ENCODE results near the gene CSNK2A1. TPM values are rescaled to one million over a fixed set of nuclear protein-coding genes. Genes with fewer than 3 reads are reported as not detected.

Gene CSNK2A1
- total RNA-seq, 5 donors from 2014 or later (not counting 1 experiment from before 2014, with no cell fraction given) = 73.7 to 84.4 (median 77.4) TPM

DNA sequence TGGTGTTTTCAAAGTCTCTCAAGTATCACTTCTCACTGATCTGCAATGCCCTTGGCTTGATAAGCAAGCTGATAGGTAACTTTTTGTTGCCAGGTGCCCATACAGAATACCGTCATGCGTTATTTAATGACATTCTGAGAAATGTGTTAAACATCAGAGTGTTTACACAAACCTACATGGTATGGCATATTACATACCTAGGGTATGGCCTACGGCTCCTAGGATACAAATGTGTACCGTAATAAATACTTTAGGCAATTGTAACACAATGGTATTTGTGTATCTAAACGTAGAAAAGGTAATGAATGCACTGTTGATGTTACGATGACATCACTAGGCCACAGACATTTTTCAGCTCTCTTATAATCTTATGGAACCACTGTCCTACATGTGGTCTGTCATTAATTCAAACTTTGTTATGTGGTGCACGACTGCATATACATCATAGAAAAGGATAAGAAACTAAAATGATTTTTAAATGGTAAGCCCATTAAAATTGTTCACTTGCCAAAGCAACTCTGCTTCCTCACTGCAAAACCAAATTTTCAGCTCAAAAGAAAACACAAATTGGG, 35.7 kb downstream of the CSNK2A1 start:
- Histone ChIP-seq H3K27ac (ENCODE audit: low read length) (no peak overlapping the region), H3K36me3 (ENCODE audit: control insufficient read depth in 2 of 2, extremely low read depth in 1 of 2, insufficient read depth in 1 of 2, low read length in 1 of 2) (peaks cover 0 to 42% of the 10 kb centered on the region in 2 donors), H3K27me3 (replicated peaks in 1 of 2; ENCODE audit: control insufficient read depth in 2 of 2, extremely low read depth in 1 of 2, insufficient read depth in 2 of 2, low read length in 1 of 2) (no peaks in the 10 kb centered on the region), H3K9me3 (no peaks in the 10 kb centered on the region), H3K4me3 (ENCODE audit: control insufficient read depth in 1 of 2, extremely low read depth in 1 of 2, low read length in 1 of 2) (no peak overlapping the region), H3K4me1 (ENCODE audit: control insufficient read depth in 1 of 2, extremely low read depth in 1 of 2, insufficient read depth in 2 of 2, low read length in 2 of 2) (no peaks in the 10 kb centered on the region)
- Mint-ChIP-seq H3K4me1 (peaks cover 26 to 30% (median 30%) of the 10 kb centered on the region in 3 donors), H3K4me3 (no peak overlapping the region), H3K9me3 (no peaks in the 10 kb centered on the region), H3K27me3 (no peaks in the 10 kb centered on the region), H3K27ac (no peak overlapping the region), H3K36me3 (peaks cover 27% of the 10 kb centered on the region)
- DNase-seq = no peak
- no CpG with 5 or more reads among the region's 7 CpGs for WGBS (ENCODE audit: insufficient coverage)
- CTCF ChIA-PET = no interaction called here
- ATAC-seq (replicated peaks in 1 of 4) = no peak
- POLR2A ChIA-PET = no interaction called here

DNA sequence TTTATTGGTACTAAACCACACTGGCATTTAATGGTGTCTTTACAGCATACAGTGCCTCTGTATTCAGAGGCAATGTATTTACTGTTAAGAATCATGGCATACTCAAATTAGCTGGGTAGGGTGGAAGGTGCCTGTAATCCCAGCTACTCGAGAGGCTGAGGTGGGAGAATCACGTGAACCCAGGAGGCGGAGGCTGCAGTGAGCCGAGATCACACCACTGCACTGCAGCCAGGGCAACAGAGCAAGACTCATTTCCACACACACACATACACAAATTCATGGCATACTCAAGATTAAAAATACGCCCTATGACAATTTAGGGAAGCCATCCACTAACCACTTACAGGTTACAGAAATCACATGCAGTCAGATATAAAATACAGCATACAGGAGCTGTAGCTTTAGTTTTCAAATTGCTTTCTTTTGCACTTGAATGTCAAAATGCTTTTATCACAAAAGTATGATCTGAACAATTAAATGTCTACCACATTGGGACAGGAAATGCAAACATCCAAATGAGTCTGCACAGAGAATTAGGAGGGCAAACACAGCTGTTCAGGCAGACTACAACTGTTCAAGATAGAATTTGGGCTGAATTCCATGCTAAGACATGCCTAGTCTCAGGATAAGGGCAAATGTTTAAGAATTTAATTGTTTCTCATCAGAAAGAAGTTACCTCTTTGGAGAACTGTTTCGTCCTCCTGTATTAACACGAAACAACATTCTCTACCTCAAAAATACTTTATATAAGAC, 36.4 kb downstream of the CSNK2A1 start:
- WGBS (ENCODE audit: insufficient coverage) = 95% methylated on average over 4 of the region's 7 CpGs
- Histone ChIP-seq H3K9me3 (no peaks in the 10 kb centered on the region), H3K4me1 (ENCODE audit: control insufficient read depth in 1 of 2, extremely low read depth in 1 of 2, insufficient read depth in 2 of 2, low read length in 2 of 2) (no peaks in the 10 kb centered on the region), H3K27me3 (replicated peaks in 1 of 2; ENCODE audit: control insufficient read depth in 2 of 2, extremely low read depth in 1 of 2, insufficient read depth in 2 of 2, low read length in 1 of 2) (no peaks in the 10 kb centered on the region), H3K4me3 (ENCODE audit: control insufficient read depth in 1 of 2, extremely low read depth in 1 of 2, low read length in 1 of 2) (no peak overlapping the region), H3K27ac (ENCODE audit: low read length) (no peak overlapping the region), H3K36me3 (ENCODE audit: control insufficient read depth in 2 of 2, extremely low read depth in 1 of 2, insufficient read depth in 1 of 2, low read length in 1 of 2) (peaks cover 0 to 49% of the 10 kb centered on the region in 2 donors)
- POLR2A ChIA-PET = no interaction called here
- Mint-ChIP-seq H3K9me3 (no peaks in the 10 kb centered on the region), H3K36me3 (peaks cover 33% of the 10 kb centered on the region), H3K27me3 (no peaks in the 10 kb centered on the region), H3K27ac (no peak overlapping the region), H3K4me1 (peaks cover 20 to 24% (median 24%) of the 10 kb centered on the region in 3 donors), H3K4me3 (no peak overlapping the region)
- ATAC-seq (replicated peaks in 1 of 4) (no peak), DNase-seq (no peak)
- CTCF ChIA-PET = no interaction called here

GRCh38 chr20:504632-505075, 38.9 kb downstream of the CSNK2A1 start:
- Mint-ChIP-seq H3K36me3 (peaks cover 44% of the 10 kb centered on the region), H3K27me3 (no peaks in the 10 kb centered on the region), H3K4me3 (no peak overlapping the region), H3K4me1 (peaks cover 4 to 11% (median 9%) of the 10 kb centered on the region in 3 donors), H3K27ac (no peak overlapping the region), H3K9me3 (no peaks in the 10 kb centered on the region)
- Histone ChIP-seq H3K27ac (ENCODE audit: low read length) (no peak overlapping the region), H3K4me3 (ENCODE audit: control insufficient read depth in 1 of 2, extremely low read depth in 1 of 2, low read length in 1 of 2) (no peak overlapping the region), H3K27me3 (replicated peaks in 1 of 2; ENCODE audit: control insufficient read depth in 2 of 2, extremely low read depth in 1 of 2, insufficient read depth in 2 of 2, low read length in 1 of 2) (no peaks in the 10 kb centered on the region), H3K9me3 (no peaks in the 10 kb centered on the region), H3K36me3 (ENCODE audit: control insufficient read depth in 2 of 2, extremely low read depth in 1 of 2, insufficient read depth in 1 of 2, low read length in 1 of 2) (peaks cover 0 to 64% of the 10 kb centered on the region in 2 donors), H3K4me1 (ENCODE audit: control insufficient read depth in 1 of 2, extremely low read depth in 1 of 2, insufficient read depth in 2 of 2, low read length in 2 of 2) (no peaks in the 10 kb centered on the region)
- no CpG with 5 or more reads among the region's 3 CpGs for whole genome bisulfite sequencing (ENCODE audit: insufficient coverage)
- ChIA-PET CTCF (interaction anchor here in 1 of 2 donors (0.7 kb wide), 1 partner anchor 1889 kb away, joined by 9 read pairs; no protein-coding TSS in a partner anchor), POLR2A (no interaction called here)
- DNase-seq (no peak), ATAC-seq (replicated peaks in 1 of 4) (no peak)

- ATAC-seq (replicated peaks in 1 of 4) (no peak), DNase-seq (no peak)
- H3K4me1 ChIP-seq (ENCODE audit: control insufficient read depth in 1 of 2, extremely low read depth in 1 of 2, insufficient read depth in 2 of 2, low read length in 2 of 2) = no peaks in the 10 kb centered on the region
- no peak overlapping the region for H3K4me3 ChIP-seq (ENCODE audit: control insufficient read depth in 1 of 2, extremely low read depth in 1 of 2, low read length in 1 of 2)
- no peak overlapping the region for H3K27ac ChIP-seq (ENCODE audit: low read length)
- no peaks in the 10 kb centered on the region for H3K27me3 Mint-ChIP-seq
- no peaks in the 10 kb centered on the region for H3K9me3 ChIP-seq
- H3K4me3 Mint-ChIP-seq = no peak overlapping the region
- 95% methylated on average over 4 of the region's 11 CpGs for WGBS (ENCODE audit: insufficient coverage)
- H3K27me3 ChIP-seq (replicated peaks in 1 of 2; ENCODE audit: control insufficient read depth in 2 of 2, extremely low read depth in 1 of 2, insufficient read depth in 2 of 2, low read length in 1 of 2) = no peaks in the 10 kb centered on the region
- peaks cover 56% of the 10 kb centered on the region for H3K36me3 Mint-ChIP-seq
- H3K27ac Mint-ChIP-seq = no peak overlapping the region
- CTCF ChIA-PET = interaction anchor here in 1 of 2 donors (0.6 kb wide), 1 partner anchor 40 kb away, joined by 3 read pairs; no protein-coding TSS in a partner anchor
- peaks cover 4 to 72% of the 10 kb centered on the region in 2 donors for H3K36me3 ChIP-seq (ENCODE audit: control insufficient read depth in 2 of 2, extremely low read depth in 1 of 2, insufficient read depth in 1 of 2, low read length in 1 of 2)
- peaks cover 0 to 6% (median 3%) of the 10 kb centered on the region in 3 donors for H3K4me1 Mint-ChIP-seq
- H3K9me3 Mint-ChIP-seq = no peaks in the 10 kb centered on the region
- POLR2A ChIA-PET = no interaction called here
These were observed 40.4 kb downstream of the CSNK2A1 start for GRCh38 chr20:503048-503737.

GRCh38 chr20:497979-498378, 45.6 kb downstream of the CSNK2A1 start:
- Histone ChIP-seq H3K9me3 (no peaks in the 10 kb centered on the region), H3K36me3 (ENCODE audit: control insufficient read depth in 2 of 2, extremely low read depth in 1 of 2, insufficient read depth in 1 of 2, low read length in 1 of 2) (peaks cover 4 to 77% of the 10 kb centered on the region in 2 donors), H3K27me3 (replicated peaks in 1 of 2; ENCODE audit: control insufficient read depth in 2 of 2, extremely low read depth in 1 of 2, insufficient read depth in 2 of 2, low read length in 1 of 2) (no peaks in the 10 kb centered on the region), H3K4me3 (ENCODE audit: control insufficient read depth in 1 of 2, extremely low read depth in 1 of 2, low read length in 1 of 2) (no peak overlapping the region), H3K4me1 (ENCODE audit: control insufficient read depth in 1 of 2, extremely low read depth in 1 of 2, insufficient read depth in 2 of 2, low read length in 2 of 2) (no peaks in the 10 kb centered on the region), H3K27ac (ENCODE audit: low read length) (no peak overlapping the region)
- WGBS (ENCODE audit: insufficient coverage) = no CpG with 5 or more reads among the region's 2 CpGs
- H3K4me1 Mint-ChIP-seq = no peaks in the 10 kb centered on the region
- H3K27me3 Mint-ChIP-seq = no peaks in the 10 kb centered on the region
- no peak overlapping the region for H3K27ac Mint-ChIP-seq
- no peak for ATAC-seq (replicated peaks in 1 of 4)
- H3K36me3 Mint-ChIP-seq = peaks cover 60% of the 10 kb centered on the region
- H3K9me3 Mint-ChIP-seq = no peaks in the 10 kb centered on the region
- ChIA-PET POLR2A (no interaction called here), CTCF (interaction anchor here in 1 of 2 donors (0.6 kb wide), 1 partner anchor 62 kb away, joined by 4 read pairs; no protein-coding TSS in a partner anchor)
- no peak for DNase-seq
- no peak overlapping the region for H3K4me3 Mint-ChIP-seq

- whole genome bisulfite sequencing (ENCODE audit: insufficient coverage) = 80% methylated on average over 1 of the region's 2 CpGs
- Histone ChIP-seq H3K27me3 (replicated peaks in 1 of 2; ENCODE audit: control insufficient read depth in 2 of 2, extremely low read depth in 1 of 2, insufficient read depth in 2 of 2, low read length in 1 of 2) (no peaks in the 10 kb centered on the region), H3K36me3 (ENCODE audit: control insufficient read depth in 2 of 2, extremely low read depth in 1 of 2, insufficient read depth in 1 of 2, low read length in 1 of 2) (peaks cover 4 to 71% of the 10 kb centered on the region in 2 donors)
These were observed 47.4 kb downstream of the CSNK2A1 start for GRCh38 chr20:496126-496696.

More at GRCh38 chr20:496126-496696, 47.4 kb downstream of the CSNK2A1 start:
- ChIA-PET POLR2A (no interaction called here), CTCF (interaction anchor here in 1 of 2 donors (0.6 kb wide), 1 partner anchor 150 kb away, joined by 3 read pairs; no protein-coding TSS in a partner anchor)
- Mint-ChIP-seq H3K27ac (no peak overlapping the region), H3K4me3 (no peak overlapping the region), H3K4me1 (no peaks in the 10 kb centered on the region), H3K36me3 (peaks cover 61% of the 10 kb centered on the region), H3K9me3 (no peaks in the 10 kb centered on the region), H3K27me3 (no peaks in the 10 kb centered on the region)
- no peak overlapping the region for H3K27ac ChIP-seq (ENCODE audit: low read length)
- ATAC-seq (replicated peaks in 1 of 4) (no peak), DNase-seq (no peak)
- H3K4me3 ChIP-seq (ENCODE audit: control insufficient read depth in 1 of 2, extremely low read depth in 1 of 2, low read length in 1 of 2) = no peak overlapping the region
- no peaks in the 10 kb centered on the region for H3K9me3 ChIP-seq
- H3K4me1 ChIP-seq (ENCODE audit: control insufficient read depth in 1 of 2, extremely low read depth in 1 of 2, insufficient read depth in 2 of 2, low read length in 2 of 2) = no peaks in the 10 kb centered on the region
